ENCODE results near the gene TRIM29. TPM values are rescaled to one million over a fixed set of nuclear protein-coding genes. Genes with fewer than 3 reads are reported as not detected.

TRIM29 gene
- total RNA-seq, 1 donor from 2014 or later: 729 TPM

DNA sequence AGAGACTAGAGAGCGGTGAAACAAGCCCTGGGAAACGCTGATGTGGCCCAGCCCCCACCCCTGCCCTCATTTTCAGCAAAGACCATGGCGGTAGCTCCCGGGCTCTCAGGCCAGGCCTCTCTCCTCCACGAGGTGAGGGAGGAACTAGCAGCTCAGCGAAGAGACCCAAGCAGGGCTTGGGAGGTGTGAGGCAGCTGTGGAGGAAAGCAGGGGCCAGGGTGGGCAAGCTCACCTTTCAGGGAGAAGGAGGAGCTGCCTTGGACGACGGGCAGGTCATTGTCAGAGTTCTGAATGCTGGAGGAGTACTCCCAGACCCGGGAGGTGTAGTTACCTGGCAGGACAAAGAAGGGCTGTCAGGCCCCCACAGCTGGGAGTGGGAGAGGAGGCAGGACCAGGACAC lies 19.9 kb downstream of the TRIM29 start:
- TF ChIP-seq POLR2AphosphoS5 (IDR thresholded peaks at IDR 0.05; ENCODE audit: insufficient read depth in 1 of 2, low read depth in 1 of 2) (no peak), POLR2A (IDR thresholded peaks at IDR 0.05) (no peak)
- TF ChIP-seq, protein P1, sequence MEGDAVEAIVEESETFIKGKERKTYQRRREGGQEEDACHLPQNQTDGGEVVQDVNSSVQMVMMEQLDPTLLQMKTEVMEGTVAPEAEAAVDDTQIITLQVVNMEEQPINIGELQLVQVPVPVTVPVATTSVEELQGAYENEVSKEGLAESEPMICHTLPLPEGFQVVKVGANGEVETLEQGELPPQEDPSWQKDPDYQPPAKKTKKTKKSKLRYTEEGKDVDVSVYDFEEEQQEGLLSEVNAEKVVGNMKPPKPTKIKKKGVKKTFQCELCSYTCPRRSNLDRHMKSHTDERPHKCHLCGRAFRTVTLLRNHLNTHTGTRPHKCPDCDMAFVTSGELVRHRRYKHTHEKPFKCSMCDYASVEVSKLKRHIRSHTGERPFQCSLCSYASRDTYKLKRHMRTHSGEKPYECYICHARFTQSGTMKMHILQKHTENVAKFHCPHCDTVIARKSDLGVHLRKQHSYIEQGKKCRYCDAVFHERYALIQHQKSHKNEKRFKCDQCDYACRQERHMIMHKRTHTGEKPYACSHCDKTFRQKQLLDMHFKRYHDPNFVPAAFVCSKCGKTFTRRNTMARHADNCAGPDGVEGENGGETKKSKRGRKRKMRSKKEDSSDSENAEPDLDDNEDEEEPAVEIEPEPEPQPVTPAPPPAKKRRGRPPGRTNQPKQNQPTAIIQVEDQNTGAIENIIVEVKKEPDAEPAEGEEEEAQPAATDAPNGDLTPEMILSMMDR (IDR thresholded peaks at IDR 0.05): no peak
- Histone ChIP-seq H3K27me3 (no peaks in the 10 kb centered on the region), H3K4me1 (peaks cover 22% of the 10 kb centered on the region), H3K4me3 (no peak overlapping the region), H3K36me3 (peaks cover 0 to 13% of the 10 kb centered on the region in 2 donors), H3K9me3 (no peaks in the 10 kb centered on the region), H3K27ac (no peak overlapping the region)
- DNase-seq (ENCODE audit: extremely low spot score in 2 of 2): no peak
- intact Hi-C loops (cut with DNase I): no loop called here

DNA sequence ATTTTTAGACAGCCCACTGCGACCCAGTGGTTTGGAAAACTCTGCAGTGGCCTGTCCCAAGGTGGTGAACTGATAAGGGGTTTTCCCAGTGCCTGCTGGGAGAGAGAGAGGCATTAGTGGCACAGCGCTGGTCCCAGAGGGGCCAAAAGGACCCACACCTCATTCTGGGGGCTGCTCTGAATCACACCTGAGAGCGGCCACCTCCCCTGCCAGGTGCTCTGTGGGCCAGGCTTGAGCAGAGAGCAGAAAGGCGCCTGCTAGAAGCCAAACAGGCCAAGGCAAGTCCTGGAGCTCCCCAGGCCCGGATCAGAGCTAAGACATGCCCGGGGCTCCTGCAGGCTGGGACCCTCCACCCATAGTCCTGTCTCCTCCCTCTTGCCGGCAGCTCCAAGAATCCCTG lies 20.9 kb downstream of the TRIM29 start:
- Histone ChIP-seq H3K27me3 (no peaks in the 10 kb centered on the region), H3K27ac (no peak overlapping the region), H3K36me3 (peaks cover 0 to 13% of the 10 kb centered on the region in 2 donors), H3K9me3 (no peaks in the 10 kb centered on the region), H3K4me1 (peaks cover 11% of the 10 kb centered on the region), H3K4me3 (no peak overlapping the region)
- intact Hi-C loops (cut with DNase I): no loop called here
- TF ChIP-seq POLR2A (IDR thresholded peaks at IDR 0.05) (no peak), POLR2AphosphoS5 (IDR thresholded peaks at IDR 0.05; ENCODE audit: insufficient read depth in 1 of 2, low read depth in 1 of 2) (no peak)
- TF ChIP-seq, protein P1 (IDR thresholded peaks at IDR 0.05): no peak
- no peak for DNase-seq (ENCODE audit: extremely low spot score in 2 of 2)

DNA sequence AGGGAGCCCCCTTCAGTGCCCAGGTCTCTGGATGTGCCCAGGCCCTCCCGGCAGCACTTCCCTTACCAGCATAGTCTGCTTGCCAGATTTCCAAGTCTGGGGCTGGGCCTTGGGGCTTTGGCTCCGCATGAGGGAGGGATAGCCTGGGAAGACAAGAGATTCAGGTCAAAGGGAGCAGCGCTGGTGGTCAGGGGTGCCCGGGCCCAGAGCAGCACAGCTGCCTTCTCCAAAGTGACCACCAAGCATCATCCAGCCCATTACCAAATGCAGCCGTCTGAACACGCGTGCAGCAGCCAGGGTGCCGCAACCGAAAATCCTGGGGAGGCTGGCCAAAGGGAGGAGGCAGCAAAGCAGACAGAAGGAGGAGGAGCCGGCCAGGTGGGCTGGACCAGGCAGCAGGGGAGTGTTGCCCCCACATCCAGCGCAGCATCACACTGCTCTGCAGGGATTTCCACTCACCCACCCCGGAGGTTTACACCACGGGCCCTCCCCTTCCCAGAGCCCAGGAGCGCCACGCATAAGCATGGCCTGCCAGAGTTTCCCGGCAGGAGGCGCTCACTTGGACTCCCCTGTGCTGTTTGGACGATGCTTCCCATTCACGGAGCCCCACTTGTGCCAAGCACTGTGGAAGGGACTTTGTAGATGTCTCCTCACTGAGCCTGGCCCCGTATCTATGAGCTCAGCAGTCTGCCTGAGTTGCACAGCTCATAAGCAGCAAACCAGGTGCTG lies 22.5 kb downstream of the TRIM29 start:
- H3K27me3 ChIP-seq: no peaks in the 10 kb centered on the region
- H3K4me1 ChIP-seq: no peaks in the 10 kb centered on the region
- DNase-seq (ENCODE audit: extremely low spot score in 2 of 2): no peak
- peaks cover 0 to 21% of the 10 kb centered on the region in 2 donors for H3K36me3 ChIP-seq
- H3K9me3 ChIP-seq: no peaks in the 10 kb centered on the region
- intact Hi-C loops (cut with DNase I): no loop called here
- H3K27ac ChIP-seq: no peak overlapping the region
- TF ChIP-seq, protein P1 (IDR thresholded peaks at IDR 0.05): no peak
- TF ChIP-seq POLR2A (IDR thresholded peaks at IDR 0.05) (no peak), POLR2AphosphoS5 (IDR thresholded peaks at IDR 0.05; ENCODE audit: insufficient read depth in 1 of 2, low read depth in 1 of 2) (no peak)
- H3K4me3 ChIP-seq: no peak overlapping the region

DNA sequence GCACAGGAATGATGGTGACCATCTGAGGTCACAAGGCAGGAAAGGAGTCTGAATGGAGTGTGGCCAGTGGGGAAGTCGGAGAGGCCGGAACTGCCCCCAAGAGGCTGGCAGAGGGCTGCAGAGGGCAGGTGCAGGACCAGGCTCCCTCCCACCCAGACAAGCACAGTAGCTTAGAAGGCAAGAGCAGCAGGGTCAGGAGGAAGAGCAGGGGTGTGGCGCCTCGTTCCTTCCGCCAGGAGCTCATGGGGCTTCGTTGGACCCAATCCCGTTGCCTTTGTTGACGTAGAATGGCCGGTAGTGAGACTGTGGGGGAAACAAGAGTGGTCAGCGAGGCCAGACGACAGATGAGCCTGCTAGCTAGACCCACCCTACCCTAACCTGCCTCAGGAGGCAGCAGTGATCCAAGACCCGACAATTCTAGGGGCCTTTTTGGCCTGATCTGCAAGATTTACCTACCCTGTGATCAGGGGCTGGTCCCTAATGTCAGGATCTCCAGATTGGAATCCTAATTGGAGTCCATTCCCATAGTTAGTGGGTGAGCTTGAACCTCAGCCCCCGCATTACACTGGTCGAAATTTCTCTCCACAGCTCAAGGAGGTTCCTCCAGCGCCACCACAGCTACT lies 25.6 kb downstream of the TRIM29 start:
- no peak for DNase-seq (ENCODE audit: extremely low spot score in 2 of 2)
- no peaks in the 10 kb centered on the region for H3K27me3 ChIP-seq
- H3K4me3 ChIP-seq: no peak overlapping the region
- peaks cover 0 to 8% of the 10 kb centered on the region in 2 donors for H3K36me3 ChIP-seq
- intact Hi-C loops (cut with DNase I): no loop called here
- TF ChIP-seq, protein P1 (IDR thresholded peaks at IDR 0.05): no peak
- TF ChIP-seq POLR2A (IDR thresholded peaks at IDR 0.05) (no peak), POLR2AphosphoS5 (IDR thresholded peaks at IDR 0.05; ENCODE audit: insufficient read depth in 1 of 2, low read depth in 1 of 2) (no peak)
- no peak overlapping the region for H3K27ac ChIP-seq
- H3K9me3 ChIP-seq: no peaks in the 10 kb centered on the region
- no peaks in the 10 kb centered on the region for H3K4me1 ChIP-seq

DNA sequence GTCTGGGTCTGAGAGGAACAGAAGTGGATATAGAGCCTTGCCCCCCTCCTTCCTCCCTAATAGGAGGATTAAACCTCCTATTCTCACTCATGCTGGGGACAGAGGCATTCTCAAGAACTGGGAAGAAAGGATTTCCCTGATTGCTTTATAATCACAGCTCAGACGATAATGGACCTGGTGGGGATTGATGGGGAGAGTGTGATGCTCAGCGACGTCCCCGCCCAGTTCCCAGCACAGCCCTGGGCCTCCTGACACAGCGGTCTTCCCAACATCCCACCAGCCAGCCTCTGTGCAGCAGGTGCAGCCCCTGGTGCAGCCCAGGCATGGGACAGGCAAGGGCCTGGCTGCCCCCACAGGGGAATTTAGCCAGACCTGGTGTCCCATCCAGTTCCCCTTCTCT lies 28.4 kb downstream of the TRIM29 start:
- Histone ChIP-seq H3K27ac (no peak overlapping the region), H3K36me3 (peaks cover 0 to 8% of the 10 kb centered on the region in 2 donors), H3K9me3 (no peaks in the 10 kb centered on the region), H3K4me1 (no peaks in the 10 kb centered on the region), H3K4me3 (no peak overlapping the region), H3K27me3 (no peaks in the 10 kb centered on the region)
- DNase-seq (ENCODE audit: extremely low spot score in 2 of 2): no peak
- TF ChIP-seq POLR2AphosphoS5 (IDR thresholded peaks at IDR 0.05; ENCODE audit: insufficient read depth in 1 of 2, low read depth in 1 of 2) (no peak), POLR2A (IDR thresholded peaks at IDR 0.05) (no peak)
- TF ChIP-seq, protein P1 (IDR thresholded peaks at IDR 0.05): no peak
- intact Hi-C loops (cut with DNase I): loop anchor here (5.0 kb wide), 1 partner anchor 442 kb away; no protein-coding TSS in a partner anchor
